Measurements from ENCODE around the gene C5orf34. TPM values are rescaled to one million over a fixed set of nuclear protein-coding genes. Genes with fewer than 3 reads are reported as not detected.
A peak's percentile ranks its signal among the peaks of the same experiment; 100 is the strongest.

C5orf34 gene
- total and polyA plus RNA-seq, 9 of the 15 experiments (the other 6 are each of a cell fraction or from before 2014, with no cell fraction given), result 13.2 to 32.6 (median 20.7) TPM

DNA sequence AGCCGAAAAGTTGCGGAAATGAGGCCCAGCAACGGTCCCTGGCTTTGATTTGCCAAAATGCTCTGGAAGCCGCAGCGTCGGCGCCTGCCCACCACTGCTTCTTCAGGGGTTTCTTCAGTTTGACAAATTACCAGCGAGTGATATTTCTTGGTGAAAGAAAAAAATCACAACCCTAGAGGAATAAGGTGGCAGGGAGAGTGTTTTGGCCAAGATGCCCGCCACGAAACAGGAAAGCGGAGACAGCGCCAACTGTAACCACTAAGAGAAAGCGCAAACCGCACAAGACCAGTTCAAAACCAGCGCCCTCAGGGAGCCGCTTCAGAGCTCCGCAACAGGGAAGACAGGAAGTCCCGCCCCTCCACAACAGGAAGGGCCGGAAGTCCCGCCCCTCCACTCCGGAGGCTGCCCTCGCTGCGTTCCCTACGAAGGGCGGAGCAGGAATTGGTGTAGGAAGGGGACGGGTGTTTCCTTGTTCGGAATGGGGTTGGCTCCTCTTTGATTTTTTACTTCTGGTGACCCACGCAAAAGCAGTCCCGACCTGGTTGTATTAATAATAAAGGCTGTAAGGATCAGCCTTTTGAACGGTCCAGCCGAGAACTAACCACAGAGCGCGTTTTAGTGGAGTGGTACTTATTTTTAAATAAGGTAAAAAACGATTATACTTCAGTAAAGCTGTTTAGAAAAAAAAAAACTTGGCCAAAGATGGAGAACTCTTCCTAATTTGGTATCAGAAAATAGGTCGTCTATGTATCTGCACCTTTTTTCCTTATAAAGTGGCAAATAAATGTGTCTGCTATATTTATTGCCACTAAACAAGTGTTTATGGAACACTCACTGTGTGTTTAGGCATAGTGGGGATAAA, at the start of gene C5orf34 (continued):
- TF ChIP-seq MYBL2 (IDR thresholded peaks at IDR 0.05; ENCODE audit: low read depth) (peak; percentile 75), MYBL2 (CRISPR knock-in tag; IDR thresholded peaks at IDR 0.05; ENCODE audit: borderline replicate concordance) (no peak), HMG20B (CRISPR knock-in tag; IDR thresholded peaks at IDR 0.05) (no peak), HNRNPL (IDR thresholded peaks at IDR 0.05; ENCODE audit: low read depth, low read length) (no peak), SAFB (IDR thresholded peaks at IDR 0.05; ENCODE audit: borderline replicate concordance, low read depth, low read length) (no peak), NONO (IDR thresholded peaks at IDR 0.05; ENCODE audit: low read depth in 2 of 2, low read length in 1 of 2) (peak; percentile 30 to 72; a peak in 1 of 4 replicates), ZNF707 (CRISPR knock-in tag; conservative IDR thresholded peaks at IDR 0.05) (no peak), NR4A1 (CRISPR knock-in tag; IDR thresholded peaks at IDR 0.05) (no peak), NR4A1 (tag; IDR thresholded peaks at IDR 0.05) (no peak), NCOA4 (IDR thresholded peaks at IDR 0.05; ENCODE audit: partially characterized antibody) (no peak), ZBED1 (IDR thresholded peaks at IDR 0.05) (peak; percentile 64; the same call in 1 of the 2 replicates), ZNF785 (CRISPR knock-in tag; IDR thresholded peaks at IDR 0.05) (no peak), PCBP1 (IDR thresholded peaks at IDR 0.05; ENCODE audit: low read depth, low read length, poor library complexity, severe bottlenecking) (no peak)
- TF ChIP-seq, protein P1, sequence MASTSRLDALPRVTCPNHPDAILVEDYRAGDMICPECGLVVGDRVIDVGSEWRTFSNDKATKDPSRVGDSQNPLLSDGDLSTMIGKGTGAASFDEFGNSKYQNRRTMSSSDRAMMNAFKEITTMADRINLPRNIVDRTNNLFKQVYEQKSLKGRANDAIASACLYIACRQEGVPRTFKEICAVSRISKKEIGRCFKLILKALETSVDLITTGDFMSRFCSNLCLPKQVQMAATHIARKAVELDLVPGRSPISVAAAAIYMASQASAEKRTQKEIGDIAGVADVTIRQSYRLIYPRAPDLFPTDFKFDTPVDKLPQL (IDR thresholded peaks at IDR 0.05; ENCODE audit: extremely low read depth, insufficient read length), result no peak
- TF ChIP-seq, protein P2, sequence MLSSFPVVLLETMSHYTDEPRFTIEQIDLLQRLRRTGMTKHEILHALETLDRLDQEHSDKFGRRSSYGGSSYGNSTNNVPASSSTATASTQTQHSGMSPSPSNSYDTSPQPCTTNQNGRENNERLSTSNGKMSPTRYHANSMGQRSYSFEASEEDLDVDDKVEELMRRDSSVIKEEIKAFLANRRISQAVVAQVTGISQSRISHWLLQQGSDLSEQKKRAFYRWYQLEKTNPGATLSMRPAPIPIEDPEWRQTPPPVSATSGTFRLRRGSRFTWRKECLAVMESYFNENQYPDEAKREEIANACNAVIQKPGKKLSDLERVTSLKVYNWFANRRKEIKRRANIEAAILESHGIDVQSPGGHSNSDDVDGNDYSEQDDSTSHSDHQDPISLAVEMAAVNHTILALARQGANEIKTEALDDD (IDR thresholded peaks at IDR 0.05), result no peak
- TF ChIP-seq, protein P3, sequence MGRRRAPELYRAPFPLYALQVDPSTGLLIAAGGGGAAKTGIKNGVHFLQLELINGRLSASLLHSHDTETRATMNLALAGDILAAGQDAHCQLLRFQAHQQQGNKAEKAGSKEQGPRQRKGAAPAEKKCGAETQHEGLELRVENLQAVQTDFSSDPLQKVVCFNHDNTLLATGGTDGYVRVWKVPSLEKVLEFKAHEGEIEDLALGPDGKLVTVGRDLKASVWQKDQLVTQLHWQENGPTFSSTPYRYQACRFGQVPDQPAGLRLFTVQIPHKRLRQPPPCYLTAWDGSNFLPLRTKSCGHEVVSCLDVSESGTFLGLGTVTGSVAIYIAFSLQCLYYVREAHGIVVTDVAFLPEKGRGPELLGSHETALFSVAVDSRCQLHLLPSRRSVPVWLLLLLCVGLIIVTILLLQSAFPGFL (CRISPR knock-in tag; IDR thresholded peaks at IDR 0.05), result no peak
- TF ChIP-seq, protein P4, sequence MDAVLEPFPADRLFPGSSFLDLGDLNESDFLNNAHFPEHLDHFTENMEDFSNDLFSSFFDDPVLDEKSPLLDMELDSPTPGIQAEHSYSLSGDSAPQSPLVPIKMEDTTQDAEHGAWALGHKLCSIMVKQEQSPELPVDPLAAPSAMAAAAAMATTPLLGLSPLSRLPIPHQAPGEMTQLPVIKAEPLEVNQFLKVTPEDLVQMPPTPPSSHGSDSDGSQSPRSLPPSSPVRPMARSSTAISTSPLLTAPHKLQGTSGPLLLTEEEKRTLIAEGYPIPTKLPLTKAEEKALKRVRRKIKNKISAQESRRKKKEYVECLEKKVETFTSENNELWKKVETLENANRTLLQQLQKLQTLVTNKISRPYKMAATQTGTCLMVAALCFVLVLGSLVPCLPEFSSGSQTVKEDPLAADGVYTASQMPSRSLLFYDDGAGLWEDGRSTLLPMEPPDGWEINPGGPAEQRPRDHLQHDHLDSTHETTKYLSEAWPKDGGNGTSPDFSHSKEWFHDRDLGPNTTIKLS (IDR thresholded peaks at IDR 0.05; ENCODE audit: borderline replicate concordance, low read depth), result peak; percentile 85; the same call in 1 of the 2 replicates
- TF ChIP-seq, protein P5, sequence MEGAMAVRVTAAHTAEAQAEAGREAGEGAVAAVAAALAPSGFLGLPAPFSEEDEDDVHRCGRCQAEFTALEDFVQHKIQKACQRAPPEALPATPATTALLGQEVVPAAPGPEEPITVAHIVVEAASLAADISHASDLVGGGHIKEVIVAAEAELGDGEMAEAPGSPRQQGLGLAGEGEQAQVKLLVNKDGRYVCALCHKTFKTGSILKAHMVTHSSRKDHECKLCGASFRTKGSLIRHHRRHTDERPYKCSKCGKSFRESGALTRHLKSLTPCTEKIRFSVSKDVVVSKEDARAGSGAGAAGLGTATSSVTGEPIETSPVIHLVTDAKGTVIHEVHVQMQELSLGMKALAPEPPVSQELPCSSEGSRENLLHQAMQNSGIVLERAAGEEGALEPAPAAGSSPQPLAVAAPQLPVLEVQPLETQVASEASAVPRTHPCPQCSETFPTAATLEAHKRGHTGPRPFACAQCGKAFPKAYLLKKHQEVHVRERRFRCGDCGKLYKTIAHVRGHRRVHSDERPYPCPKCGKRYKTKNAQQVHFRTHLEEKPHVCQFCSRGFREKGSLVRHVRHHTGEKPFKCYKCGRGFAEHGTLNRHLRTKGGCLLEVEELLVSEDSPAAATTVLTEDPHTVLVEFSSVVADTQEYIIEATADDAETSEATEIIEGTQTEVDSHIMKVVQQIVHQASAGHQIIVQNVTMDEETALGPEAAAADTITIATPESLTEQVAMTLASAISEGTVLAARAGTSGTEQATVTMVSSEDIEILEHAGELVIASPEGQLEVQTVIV (CRISPR knock-in tag; IDR thresholded peaks at IDR 0.05; ENCODE audit: borderline replicate concordance), result no peak
- TF ChIP-seq, protein P6, sequence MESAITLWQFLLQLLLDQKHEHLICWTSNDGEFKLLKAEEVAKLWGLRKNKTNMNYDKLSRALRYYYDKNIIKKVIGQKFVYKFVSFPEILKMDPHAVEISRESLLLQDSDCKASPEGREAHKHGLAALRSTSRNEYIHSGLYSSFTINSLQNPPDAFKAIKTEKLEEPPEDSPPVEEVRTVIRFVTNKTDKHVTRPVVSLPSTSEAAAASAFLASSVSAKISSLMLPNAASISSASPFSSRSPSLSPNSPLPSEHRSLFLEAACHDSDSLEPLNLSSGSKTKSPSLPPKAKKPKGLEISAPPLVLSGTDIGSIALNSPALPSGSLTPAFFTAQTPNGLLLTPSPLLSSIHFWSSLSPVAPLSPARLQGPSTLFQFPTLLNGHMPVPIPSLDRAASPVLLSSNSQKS (CRISPR knock-in tag; IDR thresholded peaks at IDR 0.05), result no peak

All from K562 (cell line).